Measurements from ENCODE around the gene TMEM132E.
"Not testable (repeated sequence)": the region's sequence is repeated elsewhere in the genome, so short reads cannot be mapped to it uniquely, and the experiment has no call there.

The TMEM132E gene

GRCh38 chr17:34579017-34579946, at the start of gene TMEM132E:
TSS of gene TMEM132E (plus strand) at chr17:34579582. CDS start at chr17:34581077, 1,495 bp downstream.
- 0 out of 2 replicates have a peak within 1 kb of the TSS, but pooled peaks have one; percentile 10 for H3K4me3 ChIP-seq (ENCODE audit: low read length)
- no peak for TF ChIP-seq ZNF274 (IDR thresholded peaks at IDR 0.05; ENCODE audit: low read depth, low read length)

- TF ChIP-seq ZNF274 (IDR thresholded peaks at IDR 0.05; ENCODE audit: low read depth, low read length) = no peak
Observed at GRCh38 chr17:34530918-34531317, 48.5 kb upstream of the TMEM132E start.

GRCh38 chr17:34532281-34533065, 46.9 kb upstream of the TMEM132E start:
- H3K4me3 ChIP-seq (ENCODE audit: low read length) = no peak overlapping the region
- no peak for TF ChIP-seq ZNF274 (IDR thresholded peaks at IDR 0.05; ENCODE audit: low read depth, low read length)

More at GRCh38 chr17:34530918-34531317, 48.5 kb upstream of the TMEM132E start:
- H3K4me3 ChIP-seq (ENCODE audit: low read length) = no peak overlapping the region

- H3K4me3 ChIP-seq (ENCODE audit: low read length) = no peak overlapping the region
- TF ChIP-seq ZNF274 (IDR thresholded peaks at IDR 0.05; ENCODE audit: low read depth, low read length) = no peak
Observed at GRCh38 chr17:34533806-34534527, 45.4 kb upstream of the TMEM132E start.

- H3K4me3 ChIP-seq (ENCODE audit: low read length) = no peak overlapping the region
- no peak for TF ChIP-seq ZNF274 (IDR thresholded peaks at IDR 0.05; ENCODE audit: low read depth, low read length)
Observed at GRCh38 chr17:34537445-34537844, 41.9 kb upstream of the TMEM132E start.

GRCh38 chr17:34538582-34538981, 40.8 kb upstream of the TMEM132E start:
- H3K4me3 ChIP-seq (ENCODE audit: low read length) = not testable (repeated sequence)

GRCh38 chr17:34539881-34540280, 39.5 kb upstream of the TMEM132E start:
- no peak overlapping the region for H3K4me3 ChIP-seq (ENCODE audit: low read length)
- no peak for TF ChIP-seq ZNF274 (IDR thresholded peaks at IDR 0.05; ENCODE audit: low read depth, low read length)

GRCh38 chr17:34542700-34543336, 36.6 kb upstream of the TMEM132E start:
- no peak for TF ChIP-seq ZNF274 (IDR thresholded peaks at IDR 0.05; ENCODE audit: low read depth, low read length)
- H3K4me3 ChIP-seq (ENCODE audit: low read length) = no peak overlapping the region

GRCh38 chr17:34547453-34548063, 31.8 kb upstream of the TMEM132E start:
- no peak for TF ChIP-seq ZNF274 (IDR thresholded peaks at IDR 0.05; ENCODE audit: low read depth, low read length)
- H3K4me3 ChIP-seq (ENCODE audit: low read length) = no peak overlapping the region

- no peak overlapping the region for H3K4me3 ChIP-seq (ENCODE audit: low read length)
- no peak for TF ChIP-seq ZNF274 (IDR thresholded peaks at IDR 0.05; ENCODE audit: low read depth, low read length)
Observed at GRCh38 chr17:34549966-34550365, 29.4 kb upstream of the TMEM132E start.

GRCh38 chr17:34553907-34554306, 25.5 kb upstream of the TMEM132E start:
- TF ChIP-seq ZNF274 (IDR thresholded peaks at IDR 0.05; ENCODE audit: low read depth, low read length) = no peak
- H3K4me3 ChIP-seq (ENCODE audit: low read length) = no peak overlapping the region

- no peak for TF ChIP-seq ZNF274 (IDR thresholded peaks at IDR 0.05; ENCODE audit: low read depth, low read length)
- H3K4me3 ChIP-seq (ENCODE audit: low read length) = no peak overlapping the region
Observed at GRCh38 chr17:34556384-34556783, 23.0 kb upstream of the TMEM132E start.

- no peak for TF ChIP-seq ZNF274 (IDR thresholded peaks at IDR 0.05; ENCODE audit: low read depth, low read length)
- H3K4me3 ChIP-seq (ENCODE audit: low read length) = no peak overlapping the region
Observed at GRCh38 chr17:34556931-34557330, 22.5 kb upstream of the TMEM132E start.
